Sciatic nerve (tissue), 2 donors: ENCODE measurements around the gene LPO. TPM values are rescaled to one million over a fixed set of nuclear protein-coding genes. Genes with fewer than 3 reads are reported as not detected.

Experiments used
- ATAC-seq: fragments of 200-7000 bp; cut with Tn5 transposase; one replicate; pipeline ENCODE4 v1.9.1; 2020; ENCODE audit warnings: mild to moderate bottlenecking, moderate library complexity
- DNase-seq: peaks from one replicate; pipeline ENCODE4 v3.0.0-alpha.2; 2020; ENCODE audit warnings: low spot score
- intact Hi-C: fragments of 100-400 bp; cut with DNase I; formaldehyde crosslinking; loops from one replicate; pipeline ENCODE4 v1.14.2; 2022
- total RNA-seq: library from RNA; stranded (reverse); fragmentation: NEBNext Ultra II Directional; extraction: Animal tissue kit (Norgen Biotek cat#: 25700); gene quantifications from one replicate; pipeline ENCODE4 v1.2.1, GENCODE V29; 2021
- donor health status: DM: no; HTN: no; CAD: no.
- donor health status: DM: no; HTN: no; CAD: no.

LPO gene
- total RNA-seq, 1 donor from 2014 or later, result not detected

DNA sequence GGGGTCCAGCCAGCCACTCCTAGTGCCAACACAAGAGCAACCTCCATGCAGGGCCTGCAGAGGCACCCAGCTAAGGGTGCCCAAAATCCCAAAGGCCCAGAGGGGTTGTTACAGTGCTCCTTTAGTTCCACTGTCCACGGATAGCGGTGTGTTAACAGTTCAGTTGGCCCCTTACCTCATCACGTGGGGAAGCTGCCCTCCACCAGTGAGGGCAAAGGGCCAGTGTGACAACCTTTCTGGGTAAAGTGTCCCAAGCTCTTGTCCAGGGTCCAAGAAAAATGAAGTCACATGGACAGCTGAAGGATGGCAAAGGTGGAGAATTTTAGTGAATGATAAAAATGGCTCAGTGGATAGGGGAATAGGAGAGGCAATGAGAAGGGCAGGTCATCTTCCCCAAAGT, 10.7 kb upstream of the LPO start:
- ATAC-seq (no peak), DNase-seq (no peak)
- intact Hi-C loops, result no loop called here

DNA sequence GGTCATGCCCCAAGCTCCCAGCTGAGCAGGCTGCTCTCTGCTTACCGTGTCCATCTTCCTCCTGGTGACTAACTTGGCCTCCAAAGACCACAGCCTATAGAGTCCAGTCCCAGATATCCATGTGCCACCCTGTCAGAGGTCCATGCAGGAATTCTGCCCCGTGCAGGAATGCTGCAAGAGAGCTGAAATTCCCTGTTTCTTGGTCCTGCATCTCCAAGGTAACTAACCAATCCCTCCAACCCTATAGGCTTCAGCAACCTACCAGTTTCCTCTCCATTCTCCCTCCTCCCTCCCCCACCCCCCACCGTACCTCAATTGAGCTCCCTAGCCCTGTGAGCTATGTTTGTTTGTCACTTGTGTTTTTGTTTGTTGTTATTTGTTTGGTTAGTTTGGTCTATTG, 9.7 kb upstream of the LPO start:
- ATAC-seq, result no peak
- intact Hi-C loops, result no loop called here
- no peak for DNase-seq

DNA sequence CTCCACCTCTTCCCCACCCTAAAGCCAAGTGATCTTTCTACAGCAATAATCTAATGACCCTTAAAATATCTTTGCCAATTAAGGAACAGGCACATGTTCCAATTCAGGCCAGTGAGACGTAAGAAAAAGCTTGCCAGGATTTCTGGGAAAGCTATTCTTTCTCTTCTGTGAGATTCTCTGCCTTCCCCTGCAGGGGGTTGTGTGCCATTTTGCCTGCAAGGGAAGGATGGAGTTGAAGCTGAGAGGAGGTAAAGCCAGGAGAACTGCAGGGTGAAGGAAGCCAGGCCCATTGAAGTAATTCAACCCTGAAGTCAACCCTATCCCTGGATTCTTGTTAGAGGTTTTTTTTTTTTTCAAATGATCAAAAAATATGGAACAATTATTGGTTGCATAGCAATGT, 9.0 kb upstream of the LPO start:
- ATAC-seq, result no peak
- intact Hi-C loops, result no loop called here
- DNase-seq, result no peak

DNA sequence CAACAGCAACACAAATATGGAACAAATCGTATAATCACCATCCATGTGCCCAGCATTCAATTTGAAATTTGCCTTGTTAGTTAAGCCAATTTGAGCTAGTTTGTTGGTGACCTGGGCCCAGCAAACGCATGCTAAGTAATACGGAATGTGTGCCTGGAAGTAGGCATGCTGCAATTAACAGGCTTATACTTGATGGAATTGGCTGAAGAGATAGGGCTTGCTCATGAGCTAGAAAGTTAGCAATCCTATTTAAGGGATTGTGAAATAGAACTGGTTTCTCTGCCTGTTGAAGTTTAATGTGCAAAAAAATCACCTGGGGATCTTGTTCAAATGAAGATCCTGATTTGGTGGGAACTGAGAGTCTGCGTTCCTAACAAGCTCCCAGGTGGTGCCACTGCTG, 8.5 kb upstream of the LPO start:
- intact Hi-C loops, result no loop called here
- DNase-seq (no peak), ATAC-seq (no peak)

DNA sequence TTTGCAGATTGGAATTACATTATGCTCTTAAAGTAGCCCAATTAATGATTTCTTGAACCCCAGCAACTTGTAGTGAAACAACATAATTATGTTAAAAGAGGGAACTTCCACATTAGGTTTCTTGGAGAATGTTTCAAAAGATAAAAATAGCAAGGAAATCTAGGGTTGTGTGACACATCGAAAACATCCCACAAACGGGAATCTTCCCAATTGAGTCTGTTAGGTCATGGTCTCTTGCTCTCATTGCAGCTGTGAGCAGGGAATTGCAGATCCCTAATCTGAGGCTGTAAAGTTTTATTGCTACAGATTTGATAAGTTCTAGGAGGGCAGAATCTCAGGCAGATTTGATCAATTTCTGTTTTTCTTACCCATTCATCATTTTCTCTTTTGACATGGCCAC, 6.7 kb upstream of the LPO start:
- no peak for ATAC-seq
- intact Hi-C loops, result no loop called here
- DNase-seq, result no peak

DNA sequence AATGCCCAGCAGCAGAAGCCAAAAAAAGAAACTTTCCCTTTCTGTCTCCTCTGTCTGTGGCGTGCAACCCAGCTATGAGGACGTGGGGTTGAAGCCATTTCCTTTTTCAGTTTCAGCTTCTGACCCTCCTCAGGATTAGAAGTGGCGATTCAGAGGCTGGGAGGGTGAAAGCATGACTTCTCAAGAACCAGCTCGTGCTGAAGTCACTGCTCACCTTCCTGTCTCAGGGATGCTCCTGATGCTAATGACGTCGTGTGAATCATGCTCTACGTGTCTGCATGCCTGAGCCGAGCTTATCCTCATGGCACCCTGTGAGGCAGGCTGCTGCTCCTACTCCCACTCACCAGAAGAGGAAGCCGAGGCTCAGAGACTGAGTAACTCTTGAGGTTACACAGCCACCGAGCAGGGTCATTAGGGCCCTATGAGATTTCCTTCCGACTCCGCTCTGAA, 5.7 kb upstream of the LPO start:
- DNase-seq (no peak), ATAC-seq (peak; percentile 42)
- intact Hi-C loops, result no loop called here

DNA sequence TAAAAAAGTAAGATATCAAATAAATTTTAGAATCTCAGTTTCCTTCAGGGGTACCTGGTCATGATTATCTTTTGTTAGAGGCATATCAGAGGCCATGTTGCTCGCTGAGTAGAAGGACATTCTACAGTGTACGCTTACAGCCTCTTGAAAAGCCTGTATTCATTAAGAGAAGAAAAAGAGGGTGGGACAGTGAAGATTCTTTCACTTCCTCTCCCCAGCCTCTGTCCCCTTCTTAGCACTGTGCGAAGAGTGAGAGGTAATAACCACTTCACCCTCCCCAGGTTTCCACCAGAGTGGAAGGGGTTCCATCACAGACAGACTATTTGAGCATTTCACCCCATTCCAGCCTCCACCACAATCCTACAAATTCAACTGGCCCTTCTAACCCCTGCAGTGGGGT, 4.8 kb upstream of the LPO start:
- no peak for DNase-seq
- intact Hi-C loops, result no loop called here
- peak; percentile 53 for ATAC-seq

DNA sequence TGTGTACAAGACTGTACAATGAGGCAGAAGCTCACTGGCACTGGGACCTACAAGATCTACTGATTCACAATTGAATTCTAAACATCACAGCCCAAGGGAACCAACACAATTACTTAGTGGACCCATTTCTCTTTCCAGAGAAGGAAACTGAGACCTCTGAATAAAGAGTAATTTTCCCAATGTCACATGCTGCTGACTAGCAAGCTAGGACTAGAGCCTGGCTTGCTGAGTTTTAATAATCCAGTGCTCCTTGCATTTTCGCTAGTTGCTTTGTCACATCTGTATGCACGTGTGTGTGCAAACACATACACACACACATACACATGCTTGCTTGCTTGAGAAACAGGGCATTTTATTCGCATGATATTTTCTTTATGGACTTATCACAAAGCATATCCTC, 3.9 kb upstream of the LPO start:
- DNase-seq (no peak), ATAC-seq (no peak)
- intact Hi-C loops, result no loop called here

DNA sequence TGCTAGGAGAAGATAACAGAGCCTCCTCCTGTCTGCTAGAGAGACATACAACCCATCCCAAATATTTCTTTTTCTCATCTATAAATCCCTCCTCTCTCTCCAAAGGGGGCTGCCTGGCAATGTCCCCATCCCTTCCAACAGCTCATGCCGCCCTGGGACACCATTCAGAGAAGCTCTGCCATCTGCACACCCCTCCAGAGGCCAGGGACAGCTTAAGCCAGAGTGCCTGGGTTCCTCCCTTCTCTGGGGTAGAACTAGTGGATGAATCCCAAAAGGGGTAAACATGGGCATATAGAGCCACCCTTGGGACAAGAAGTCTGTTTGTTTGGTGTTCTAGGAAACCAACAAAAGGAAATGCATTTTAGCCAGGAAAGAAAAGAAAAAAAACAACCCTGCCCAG, 2.6 kb upstream of the LPO start:
- ATAC-seq, result no peak
- intact Hi-C loops, result no loop called here

DNA sequence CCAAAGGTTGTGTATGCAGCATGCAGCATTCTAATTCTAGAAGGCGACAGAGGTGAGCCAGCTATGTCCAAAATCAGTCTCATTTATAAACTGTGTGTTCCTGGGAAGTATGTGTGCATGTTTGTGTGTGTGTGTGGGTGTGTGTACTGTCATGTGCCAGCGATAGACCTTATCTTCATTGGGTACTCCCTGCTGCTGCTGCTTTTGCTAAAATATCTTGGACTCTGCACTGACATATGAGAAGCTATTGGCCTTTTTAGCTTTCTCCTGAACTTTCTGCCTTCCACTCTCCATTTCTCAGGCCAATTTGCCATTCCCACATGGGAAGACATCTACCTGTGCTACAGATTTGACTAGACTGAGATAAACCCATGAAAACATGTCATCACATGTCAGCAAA, 2.0 kb upstream of the LPO start:
- ATAC-seq, result no peak
- no peak for DNase-seq
- intact Hi-C loops, result no loop called here

More for the DNA sequence above, 2.6 kb upstream of the LPO start:
- no peak for DNase-seq

DNA sequence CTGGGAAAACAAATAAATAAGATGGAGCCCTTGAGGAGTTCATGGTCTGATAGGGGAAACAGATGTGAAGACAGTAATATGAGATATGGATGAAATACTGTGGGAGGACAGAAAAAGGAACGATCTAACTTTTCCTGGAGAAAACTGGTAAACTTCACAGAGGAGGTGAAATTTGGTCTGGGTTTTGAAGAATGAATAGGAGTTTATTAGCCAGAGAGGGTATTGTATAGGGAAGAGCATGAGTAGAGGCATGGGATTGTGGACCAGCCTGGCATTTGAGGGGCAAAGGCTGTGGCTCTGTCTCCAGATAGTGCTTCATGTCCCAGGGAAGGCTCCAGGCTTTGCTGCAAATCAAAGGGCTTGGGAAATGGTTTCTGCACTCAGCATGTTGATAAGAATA, 1.6 kb downstream of the LPO start:
- no peak for ATAC-seq
- intact Hi-C loops, result no loop called here
- DNase-seq, result no peak

DNA sequence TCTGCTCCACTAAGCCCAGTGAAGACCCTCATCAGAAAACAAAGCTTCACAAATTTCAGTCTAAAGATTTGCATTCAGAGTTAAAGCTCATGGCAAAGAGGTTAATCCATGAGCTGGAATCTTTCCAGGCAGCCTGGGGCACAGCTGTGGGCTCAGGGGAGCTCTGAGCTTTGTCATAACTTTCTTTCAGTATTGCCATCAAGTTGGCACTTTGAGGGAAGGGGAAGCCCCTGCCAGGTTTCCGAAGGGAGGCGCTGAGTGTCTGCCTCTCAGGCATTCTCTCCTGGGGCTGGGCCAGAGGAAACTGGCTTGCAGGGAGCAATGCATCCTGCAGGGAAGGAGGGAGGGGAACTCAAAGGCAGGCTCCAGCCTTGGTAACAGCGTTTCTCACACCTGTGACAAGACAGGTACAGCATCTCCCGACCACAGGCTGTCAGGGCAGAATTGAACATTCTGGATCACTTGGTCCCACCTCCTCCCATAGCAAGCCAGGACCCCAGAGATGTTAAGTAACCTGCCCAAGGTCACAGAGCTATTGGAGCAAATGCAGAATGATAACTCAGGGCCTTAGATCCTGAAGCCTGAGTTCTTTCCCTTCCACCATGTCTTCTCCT, 3.9 kb downstream of the LPO start:
- ATAC-seq (no peak), DNase-seq (no peak)
- intact Hi-C loops, result no loop called here

DNA sequence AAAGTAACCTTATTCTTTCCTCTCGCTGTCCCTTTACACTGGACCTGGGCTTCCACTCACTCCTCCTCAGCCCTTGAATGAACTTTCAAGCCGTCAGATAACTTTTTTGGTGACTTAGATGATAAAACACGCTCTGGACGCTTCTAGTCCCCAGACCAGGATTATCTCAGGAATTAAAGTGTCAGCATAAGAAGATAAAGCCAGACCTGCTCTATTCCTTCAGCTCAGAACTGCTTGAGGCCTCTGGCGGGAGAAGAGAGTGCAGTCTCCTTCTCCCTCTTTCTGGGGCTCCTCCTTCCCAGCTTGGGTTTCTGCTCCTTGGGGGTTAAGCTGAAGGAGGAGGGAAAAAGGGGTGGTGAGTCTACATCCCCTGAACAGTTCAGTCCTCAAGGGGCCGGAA, 6.6 kb downstream of the LPO start:
- intact Hi-C loops, result no loop called here
- no peak for ATAC-seq
- no peak for DNase-seq

DNA sequence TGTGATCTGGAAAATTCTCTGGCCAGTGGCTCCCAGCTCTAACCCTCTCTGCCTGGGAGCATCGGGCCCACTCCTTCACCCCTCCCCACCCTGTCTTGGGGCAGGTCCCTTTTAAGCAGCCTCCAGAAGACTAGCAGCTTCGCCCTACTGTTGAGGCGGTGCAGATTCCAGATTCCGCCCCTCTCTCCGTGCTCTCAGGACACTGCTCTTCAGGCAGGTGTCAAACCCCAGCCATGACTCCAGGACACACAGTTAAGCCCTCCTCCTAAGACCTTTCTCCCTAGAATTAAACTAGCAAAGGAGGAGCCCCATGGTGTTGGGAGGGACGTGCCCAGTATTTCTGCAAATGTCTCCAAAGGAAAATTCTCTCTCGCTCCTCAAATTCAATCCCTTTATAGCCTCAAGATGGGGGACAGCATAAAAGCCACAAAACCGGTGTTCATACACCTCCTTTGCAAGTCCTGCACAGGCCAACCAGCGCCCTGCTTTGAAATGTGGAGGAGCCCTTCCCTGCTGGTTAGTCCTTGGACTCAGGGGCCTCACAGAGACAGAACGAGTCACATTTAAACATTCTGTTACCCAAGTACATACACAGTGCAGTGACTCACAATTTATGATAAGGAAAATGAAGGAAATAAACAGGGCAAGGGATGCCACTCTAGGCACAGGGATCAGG, 7.2 kb downstream of the LPO start:
- intact Hi-C loops, result no loop called here
- DNase-seq (no peak), ATAC-seq (no peak)

DNA sequence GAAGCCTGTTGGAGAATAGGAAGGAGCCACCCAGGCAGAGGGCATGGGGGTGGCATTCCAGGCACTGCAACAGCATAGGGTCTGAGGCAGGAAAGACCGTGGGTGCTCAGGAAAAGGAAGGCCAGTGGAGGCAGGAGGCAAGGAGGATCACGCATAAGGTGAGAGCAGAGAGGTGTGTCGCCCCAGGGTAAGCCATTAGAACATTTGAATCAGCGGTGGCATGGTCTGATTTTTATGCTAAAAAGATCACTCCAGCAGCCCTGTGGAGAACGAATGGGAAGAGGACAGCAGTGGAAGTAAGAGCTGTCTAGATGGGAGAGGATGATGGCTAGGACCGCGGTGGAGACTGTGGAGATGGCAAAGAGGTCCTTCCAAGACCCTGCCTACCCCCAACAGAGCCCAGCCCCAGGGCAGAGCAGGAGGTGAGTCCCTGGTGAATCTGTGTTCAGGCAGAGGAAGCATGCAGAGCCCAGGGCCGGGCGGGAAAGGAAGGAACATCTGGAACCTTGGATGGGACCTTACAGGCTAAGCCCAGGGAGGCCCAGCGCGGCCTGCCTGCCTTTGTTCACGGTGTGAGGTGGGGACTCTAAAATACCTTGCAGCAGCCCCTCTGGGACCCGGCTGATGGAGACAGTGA, 7.8 kb downstream of the LPO start:
- no peak for DNase-seq
- ATAC-seq, result no peak
- intact Hi-C loops, result no loop called here

DNA sequence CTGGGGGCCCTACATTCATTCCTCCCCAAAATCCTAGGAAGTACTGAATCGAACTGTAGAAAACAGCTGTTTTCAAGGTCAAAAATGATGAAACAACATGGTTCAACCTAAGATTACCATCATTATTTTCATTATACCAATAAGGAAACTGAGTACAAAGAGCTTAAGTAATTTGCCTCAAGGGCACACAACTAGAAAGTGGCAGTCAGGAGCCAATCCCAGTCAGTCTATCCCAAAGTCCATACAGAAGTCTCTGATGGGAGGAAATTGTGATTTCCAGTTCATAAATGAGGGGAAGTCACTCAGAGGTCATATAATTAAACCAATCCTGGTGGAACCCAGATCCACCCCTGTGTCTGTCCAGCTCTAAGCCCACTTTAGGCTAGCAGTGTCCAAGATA, 8.4 kb downstream of the LPO start:
- DNase-seq, result no peak
- no peak for ATAC-seq
- intact Hi-C loops, result no loop called here

DNA sequence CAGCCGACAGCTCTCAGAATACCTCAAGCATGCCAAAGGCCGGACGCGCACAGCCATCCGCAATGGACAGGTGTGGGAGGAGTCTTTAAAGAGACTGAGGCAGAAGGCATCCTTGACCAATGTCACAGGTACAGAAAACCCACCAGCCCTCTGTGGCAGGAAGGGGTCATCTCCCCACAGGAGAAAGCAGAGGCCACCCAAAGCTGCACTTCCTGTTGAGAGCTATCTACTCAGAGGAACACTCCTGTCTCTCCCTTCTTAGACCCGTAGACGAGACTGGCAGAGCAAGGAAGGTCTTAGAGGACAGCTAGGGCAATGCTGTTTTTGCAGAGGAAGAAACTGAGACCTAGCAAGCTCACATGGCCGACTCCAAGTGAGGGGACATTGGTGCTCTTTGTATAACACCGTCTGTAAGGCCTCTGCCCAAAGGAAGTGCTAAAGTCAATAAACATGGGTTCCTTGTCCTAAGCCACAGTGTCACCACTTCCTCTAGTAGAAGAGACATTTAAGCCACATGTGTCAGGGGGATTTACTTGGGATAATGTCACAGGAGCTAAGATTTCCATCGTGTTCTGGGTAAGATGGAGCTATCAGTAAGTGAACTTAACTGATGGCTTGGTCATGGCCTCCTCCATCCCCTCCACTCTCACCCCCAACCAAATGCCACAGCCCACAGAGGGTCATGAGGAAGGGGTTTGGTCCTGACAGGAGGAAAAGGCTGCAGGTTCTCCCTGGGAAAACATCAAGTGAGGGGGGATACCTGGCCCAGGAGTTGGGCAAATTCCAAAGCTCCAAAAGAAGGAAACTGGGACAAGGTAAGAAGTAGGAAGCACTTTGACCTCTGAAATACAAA, 9.4 kb downstream of the LPO start:
- no peak for DNase-seq
- no peak for ATAC-seq
- intact Hi-C loops, result no loop called here

DNA sequence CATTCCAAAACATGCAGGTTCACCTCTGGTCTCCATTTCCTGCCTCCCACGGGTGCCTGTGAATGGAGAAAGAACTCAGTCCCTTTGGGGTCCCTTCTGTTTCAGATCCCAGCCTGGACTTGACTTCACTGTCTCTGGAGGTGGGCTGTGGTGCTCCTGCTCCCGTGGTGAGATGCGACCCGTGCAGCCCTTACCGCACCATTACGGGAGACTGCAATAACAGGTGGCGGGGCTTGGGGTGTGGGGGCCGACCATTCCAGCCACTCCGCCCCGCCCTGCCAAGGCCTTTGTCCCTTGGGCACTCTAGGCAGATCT, 10.5 kb downstream of the LPO start:
- DNase-seq, result no peak
- intact Hi-C loops, result no loop called here
- no peak for ATAC-seq

DNA sequence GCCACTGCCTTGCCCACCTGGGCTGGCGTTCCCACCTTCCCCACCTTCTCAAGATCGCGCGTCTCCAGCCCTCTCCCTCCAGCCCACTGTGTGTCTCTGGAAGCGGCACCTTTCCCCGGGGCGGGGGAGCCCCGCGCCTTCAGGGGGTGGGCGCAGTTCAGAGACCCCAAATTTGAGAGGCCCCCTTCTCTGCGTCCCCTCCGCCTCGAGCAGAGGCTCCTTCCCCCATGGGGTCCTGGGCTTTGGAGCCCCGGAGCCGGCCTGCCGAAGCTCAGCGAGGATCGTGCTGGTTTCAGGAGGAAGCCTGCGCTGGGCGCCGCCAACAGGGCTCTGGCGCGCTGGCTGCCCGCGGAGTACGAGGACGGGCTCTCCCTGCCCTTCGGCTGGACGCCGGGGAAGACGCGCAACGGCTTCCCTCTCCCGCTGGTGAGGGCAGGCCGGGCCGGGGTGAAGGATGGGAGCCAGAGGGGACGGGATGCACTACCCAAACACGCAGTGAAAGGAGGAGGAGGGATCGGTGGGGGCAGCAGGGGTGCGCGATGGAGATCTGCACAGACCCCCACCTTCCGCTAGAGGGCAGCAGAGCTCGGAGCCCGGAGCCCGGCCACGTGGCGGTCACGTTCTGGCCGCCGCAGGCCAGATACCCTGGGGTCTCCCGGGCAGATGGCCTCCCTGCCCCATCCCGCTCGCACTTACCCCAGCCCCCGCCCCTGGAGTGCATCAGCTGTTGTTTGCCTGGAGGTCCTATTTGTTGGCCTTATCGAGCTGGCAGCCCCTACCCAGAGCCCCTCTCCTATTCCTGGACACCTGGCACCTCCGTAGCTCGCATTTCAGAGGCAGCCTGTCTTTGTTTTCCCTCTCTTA, 11.1 kb downstream of the LPO start:
- ATAC-seq (peak; percentile 95), DNase-seq (peak; percentile 83)
- intact Hi-C loops, result no loop called here
